NCI-H446 (cell line): ENCODE results near the gene VPS35L.
A peak's percentile ranks its signal among the peaks of the same experiment; 100 is the strongest.
"Not testable (repeated sequence)": the region's sequence is repeated elsewhere in the genome, so short reads cannot be mapped to it uniquely, and the experiment has no call there.

Experiments used
- DNase-seq, 2 experiments: peaks; one replicate each; lab custom pipeline; 2025; lab: John Stamatoyannopoulos, UW

Gene VPS35L

GRCh38 chr16:19710991-19711545 lies 155.6 kb downstream of the VPS35L start:
- DNase-seq = no peak

GRCh38 chr16:19711643-19712042 lies 156.1 kb downstream of the VPS35L start:
- no peak for DNase-seq

GRCh38 chr16:19712418-19713058 lies 157.0 kb downstream of the VPS35L start:
- DNase-seq = no peak

- no peak for DNase-seq
These were observed 158.2 kb downstream of the VPS35L start for GRCh38 chr16:19713697-19714096.

- peak in 1 of 2 experiments; percentile 6 for DNase-seq
These were observed 160.1 kb downstream of the VPS35L start for GRCh38 chr16:19715566-19715965.

- no peak for DNase-seq
These were observed 160.7 kb downstream of the VPS35L start for GRCh38 chr16:19716183-19716582.

- not testable (repeated sequence) for DNase-seq
These were observed 161.2 kb downstream of the VPS35L start for GRCh38 chr16:19716728-19717127.

GRCh38 chr16:19717314-19717713 lies 161.8 kb downstream of the VPS35L start:
- no peak for DNase-seq

- peak; percentile 73 to 89 for DNase-seq
These were observed 162.5 kb downstream of the VPS35L start, which contains the start of the genes IQCK and KNOP1 for GRCh38 chr16:19717741-19718623. TSS of gene IQCK (plus strand) at chr16:19718271. CDS start at chr16:19718307, 36 bp downstream. TSS of gene KNOP1 (minus strand) at chr16:19718227. CDS start at chr16:19715035, 3,192 bp downstream.

- DNase-seq = no peak
These were observed 163.1 kb downstream of the VPS35L start for GRCh38 chr16:19718624-19718965.

- DNase-seq = no peak
These were observed 166.9 kb downstream of the VPS35L start for GRCh38 chr16:19722269-19722952.

- DNase-seq = no peak
These were observed 167.5 kb downstream of the VPS35L start for GRCh38 chr16:19722981-19723380.

GRCh38 chr16:19728636-19728965 lies 173.1 kb downstream of the VPS35L start:
- DNase-seq = no peak

GRCh38 chr16:19733551-19733950 lies 178.0 kb downstream of the VPS35L start:
- no peak for DNase-seq

GRCh38 chr16:19735074-19735867 lies 179.8 kb downstream of the VPS35L start:
- DNase-seq = peak in 1 of 2 experiments; percentile 67

- DNase-seq = no peak
These were observed 182.0 kb downstream of the VPS35L start for GRCh38 chr16:19737306-19738038.

- DNase-seq = no peak
These were observed 185.9 kb downstream of the VPS35L start for GRCh38 chr16:19741354-19741753.

- DNase-seq = no peak
These were observed 188.3 kb downstream of the VPS35L start for GRCh38 chr16:19743816-19744159.

GRCh38 chr16:19744670-19745069 lies 189.2 kb downstream of the VPS35L start:
- DNase-seq = no peak

- DNase-seq = no peak
These were observed 189.9 kb downstream of the VPS35L start for GRCh38 chr16:19745286-19746010.
